Astrocyte (in vitro differentiated cells and primary cell): ENCODE data around the gene CPLX3. TPM values are rescaled to one million over a fixed set of nuclear protein-coding genes. Genes with fewer than 3 reads are reported as not detected.

ENCODE experiments used
- DNase-seq: peaks from one replicate; pipeline ENCODE4 v3.0.0-alpha.2; 2010; ENCODE audit warnings: low read depth
- FAIRE-seq: peaks from 2 replicates; lab custom pipeline; 2011; peaks lifted over from hg19 to GRCh38; lab: Jason Lieb, UNC
- H2AFZ ChIP-seq: 2 replicates; pipeline ENCODE4 v1.6.0; 2012; ENCODE audit warnings: low read depth, low read length, inconsistent platforms
- H3K27ac ChIP-seq: 2 replicates; pipeline ENCODE4 v1.5.1; 2011; ENCODE audit warnings: low read depth, low read length, inconsistent platforms
- H3K27me3 ChIP-seq: 2 replicates; pipeline ENCODE4 v1.6.0; 2011; ENCODE audit warnings: low read length, inconsistent platforms; ENCODE audit not compliant: insufficient read depth
- H3K36me3 ChIP-seq: 2 replicates; pipeline ENCODE4 v1.5.1; 2011; ENCODE audit warnings: low read length, inconsistent platforms; ENCODE audit not compliant: insufficient read depth
- H3K4me1 ChIP-seq: 2 replicates; pipeline ENCODE4 v1.5.1; 2011; ENCODE audit warnings: low read length, inconsistent platforms; ENCODE audit not compliant: insufficient read depth
- H3K4me2 ChIP-seq: 2 replicates; pipeline ENCODE4 v1.6.0; 2012; ENCODE audit warnings: low read length, inconsistent platforms
- H3K4me3 ChIP-seq: 2 replicates; pipeline ENCODE4 v1.5.1; 2011; ENCODE audit warnings: low read depth, mild to moderate bottlenecking, low read length, inconsistent platforms; ENCODE audit not compliant: insufficient read depth
- H3K79me2 ChIP-seq: 2 replicates; pipeline ENCODE4 v1.6.0; 2012; ENCODE audit warnings: mild to moderate bottlenecking, low read length, inconsistent platforms; ENCODE audit not compliant: insufficient read depth
- H3K9ac ChIP-seq: 2 replicates; pipeline ENCODE4 v1.6.0; 2012; ENCODE audit warnings: mild to moderate bottlenecking, low read length, inconsistent platforms
- H3K9me3 ChIP-seq: 2 replicates; pipeline ENCODE4 v1.5.1; 2012; ENCODE audit warnings: low read depth, mild to moderate bottlenecking, low read length, inconsistent platforms; ENCODE audit not compliant: insufficient read depth
- H4K20me1 ChIP-seq: 2 replicates; pipeline ENCODE4 v1.6.0; 2012; ENCODE audit warnings: low read length, inconsistent platforms; ENCODE audit not compliant: insufficient read depth
- H3K27ac Mint-ChIP-seq: one replicate; pipeline ENCODE4 v1.8.0; 2021; ENCODE audit warnings: mild to moderate bottlenecking, mixed read lengths; ENCODE audit not compliant: unreplicated experiment
- H3K27me3 Mint-ChIP-seq: one replicate; pipeline ENCODE4 v1.8.0; 2021; ENCODE audit warnings: low read depth, mixed read lengths; ENCODE audit not compliant: unreplicated experiment
- H3K36me3 Mint-ChIP-seq: one replicate; pipeline ENCODE4 v1.8.0; 2021; ENCODE audit warnings: low read depth, mixed read lengths; ENCODE audit not compliant: unreplicated experiment
- H3K4me1 Mint-ChIP-seq: one replicate; pipeline ENCODE4 v1.8.0; 2021; ENCODE audit warnings: low read depth, mixed read lengths; ENCODE audit not compliant: unreplicated experiment
- H3K4me3 Mint-ChIP-seq: one replicate; pipeline ENCODE4 v1.8.0; 2021; ENCODE audit warnings: mild to moderate bottlenecking, moderate library complexity, mixed read lengths; ENCODE audit not compliant: unreplicated experiment
- H3K9me3 Mint-ChIP-seq: one replicate; pipeline ENCODE4 v1.8.0; 2021; ENCODE audit warnings: mild to moderate bottlenecking, mixed read lengths; ENCODE audit not compliant: unreplicated experiment
- CTCF ChIP-seq: IDR thresholded peaks from 2 replicates; pipeline ENCODE4 v1.5.1; 2011; ENCODE audit warnings: low read depth, mild to moderate bottlenecking, inconsistent platforms, low read length, moderate library complexity; ENCODE audit not compliant: insufficient read depth
- EZH2 ChIP-seq: IDR thresholded peaks from 2 replicates; pipeline ENCODE4 v1.6.1; 2012; ENCODE audit warnings: mild to moderate bottlenecking, low read length, inconsistent platforms; ENCODE audit not compliant: insufficient read depth
- total RNA-seq: library from RNA; stranded (reverse); gene quantifications from 2 replicates; pipeline ENCODE4 v1.2.1, GENCODE V29; 2021

The CPLX3 gene
- total RNA-seq, 1 donor from 2014 or later = not detected

GRCh38 chr15:74863239-74864056 lies 37.0 kb downstream of the CPLX3 start:
- DNase-seq = peak; percentile 50
- Mint-ChIP-seq H3K27me3 (no peaks in the 10 kb centered on the region), H3K4me3 (peak overlapping the region; percentile 40), H3K27ac (no peak overlapping the region), H3K9me3 (peaks cover 4% of the 10 kb centered on the region), H3K4me1 (peaks cover 25% of the 10 kb centered on the region), H3K36me3 (peaks cover 17% of the 10 kb centered on the region)
- H3K27me3 ChIP-seq = no peaks in the 10 kb centered on the region
- no peaks in the 10 kb centered on the region for H3K9me3 ChIP-seq
- H3K4me2 ChIP-seq = peak overlapping the region; percentile 33
- H3K36me3 ChIP-seq = no peaks in the 10 kb centered on the region
- no peak for FAIRE-seq
- peak overlapping the region; percentile 30 for H3K27ac ChIP-seq
- no peak overlapping the region for H2AFZ ChIP-seq
- peak overlapping the region; percentile 42 for H3K9ac ChIP-seq
- peaks cover 57% of the 10 kb centered on the region for H3K79me2 ChIP-seq
- peaks cover 73% of the 10 kb centered on the region for H4K20me1 ChIP-seq
- peaks cover 13% of the 10 kb centered on the region for H3K4me1 ChIP-seq
- no peak overlapping the region for H3K4me3 ChIP-seq
- no peak for TF ChIP-seq CTCF
- TF ChIP-seq EZH2 = no peak

- Histone ChIP-seq H2AFZ (no peak overlapping the region), H4K20me1 (peaks cover 74% of the 10 kb centered on the region), H3K9ac (no peak overlapping the region), H3K4me1 (peaks cover 13% of the 10 kb centered on the region), H3K36me3 (no peaks in the 10 kb centered on the region), H3K9me3 (no peaks in the 10 kb centered on the region), H3K4me2 (no peak overlapping the region), H3K79me2 (peaks cover 60% of the 10 kb centered on the region), H3K27ac (no peak overlapping the region), H3K4me3 (no peak overlapping the region), H3K27me3 (no peaks in the 10 kb centered on the region)
- Mint-ChIP-seq H3K4me3 (no peak overlapping the region), H3K36me3 (peaks cover 16% of the 10 kb centered on the region), H3K9me3 (peaks cover 4% of the 10 kb centered on the region), H3K27me3 (no peaks in the 10 kb centered on the region), H3K4me1 (peaks cover 28% of the 10 kb centered on the region), H3K27ac (no peak overlapping the region)
- DNase-seq (no peak), FAIRE-seq (no peak)
- TF ChIP-seq CTCF = no peak
- TF ChIP-seq EZH2 = no peak
These were observed 37.9 kb downstream of the CPLX3 start for GRCh38 chr15:74864296-74864695.

- Histone ChIP-seq H4K20me1 (peaks cover 75% of the 10 kb centered on the region), H3K36me3 (no peaks in the 10 kb centered on the region), H3K4me3 (no peak overlapping the region), H3K27me3 (no peaks in the 10 kb centered on the region), H3K4me1 (peaks cover 13% of the 10 kb centered on the region), H3K9me3 (no peaks in the 10 kb centered on the region), H3K9ac (no peak overlapping the region), H3K79me2 (peaks cover 64% of the 10 kb centered on the region), H3K27ac (no peak overlapping the region), H2AFZ (no peak overlapping the region), H3K4me2 (no peak overlapping the region)
- no peak overlapping the region for H3K4me3 Mint-ChIP-seq
- H3K9me3 Mint-ChIP-seq = peaks cover 4% of the 10 kb centered on the region
- H3K27ac Mint-ChIP-seq = peak overlapping the region; percentile 48
- H3K4me1 Mint-ChIP-seq = peaks cover 38% of the 10 kb centered on the region
- FAIRE-seq = no peak
- no peaks in the 10 kb centered on the region for H3K27me3 Mint-ChIP-seq
- DNase-seq = no peak
- H3K36me3 Mint-ChIP-seq = peaks cover 16% of the 10 kb centered on the region
- TF ChIP-seq EZH2 (no peak), CTCF (no peak)
These were observed 38.9 kb downstream of the CPLX3 start for GRCh38 chr15:74865316-74865715.
